Stimulated activated CD8-positive, alpha-beta memory T cell treated with anti-CD3 and anti-CD28 coated beads, Interleukin-7, amount 100 ng/mL, for 4 hours (primary cell): ENCODE measurements around the gene CTNND2.

Experiments used
- DNase-seq, 2 donors: peaks; one replicate each; pipeline ENCODE4 v3.0.0-alpha.2; 2020; ENCODE audit warnings: low read depth in 2 of 2

CTNND2 gene

DNA sequence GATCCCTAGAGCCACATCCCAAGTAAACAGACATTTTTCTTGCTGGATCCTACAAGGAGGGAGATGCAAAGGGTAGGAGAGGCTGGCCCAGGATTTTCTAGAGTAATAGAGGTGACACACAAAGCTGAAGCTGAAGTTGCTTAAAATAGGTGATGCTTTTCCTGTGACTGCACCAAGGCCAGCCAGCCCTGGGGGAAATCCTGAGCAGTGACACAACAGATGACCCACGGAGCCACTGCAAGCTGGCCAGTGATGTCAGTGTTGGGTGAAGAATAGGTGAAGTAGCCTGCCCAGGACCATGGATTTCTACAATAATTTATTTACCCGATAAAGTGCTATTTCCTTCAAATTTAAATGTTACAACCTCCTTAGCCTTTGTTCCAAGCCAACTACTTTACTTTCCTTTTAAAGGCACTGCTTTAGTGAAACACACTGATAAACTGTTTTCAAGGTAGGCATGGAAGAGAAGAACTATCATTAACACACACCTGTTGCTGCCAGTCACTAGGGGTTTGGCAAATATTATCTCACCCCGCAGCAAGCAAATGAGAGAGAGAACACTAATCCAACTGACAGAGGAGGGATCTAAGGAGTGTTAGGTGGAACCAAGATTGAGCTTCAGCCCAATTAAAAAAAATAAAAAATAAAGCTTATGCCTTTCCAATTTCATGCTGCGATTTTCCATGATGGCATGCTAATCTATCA lies 123.5 kb downstream of the CTNND2 start:
- no peak for DNase-seq

DNA sequence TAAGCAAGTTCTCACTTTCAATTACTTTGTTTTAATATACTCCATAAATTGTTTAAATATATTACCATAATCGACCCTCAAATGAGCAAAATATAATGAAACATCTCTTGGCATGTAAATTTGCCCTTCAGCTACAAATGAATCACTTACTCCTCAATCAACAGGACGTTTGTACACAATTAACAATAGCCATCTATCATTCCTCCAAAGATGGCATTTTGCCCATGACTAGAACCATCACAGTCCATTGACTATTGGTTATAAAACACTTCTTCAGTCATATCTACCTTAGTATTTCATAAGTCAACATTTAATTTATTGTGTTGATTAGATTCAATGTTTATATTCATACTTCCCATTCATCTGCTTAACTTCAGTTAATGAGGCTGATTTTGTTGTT lies 127.2 kb downstream of the CTNND2 start:
- DNase-seq = no peak

DNA sequence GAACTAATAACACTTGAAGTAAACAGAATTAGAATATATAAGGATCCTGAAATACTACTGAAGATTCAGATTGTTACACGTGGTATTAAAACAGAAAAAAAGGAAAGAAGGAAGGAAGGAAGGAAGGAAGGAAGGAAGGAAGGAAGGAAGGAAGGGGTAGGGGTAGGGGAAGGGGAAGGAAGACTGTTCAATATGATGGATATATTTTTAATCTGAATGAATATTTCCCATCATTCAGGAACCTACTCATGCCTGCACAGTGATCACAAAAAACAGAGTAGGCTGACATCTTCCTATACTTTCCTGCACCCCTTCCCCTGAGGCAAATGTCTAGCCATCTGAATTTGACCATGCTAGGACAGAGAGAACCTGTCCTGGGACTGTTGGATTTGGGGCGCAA lies 133.9 kb downstream of the CTNND2 start:
- DNase-seq = no peak

DNA sequence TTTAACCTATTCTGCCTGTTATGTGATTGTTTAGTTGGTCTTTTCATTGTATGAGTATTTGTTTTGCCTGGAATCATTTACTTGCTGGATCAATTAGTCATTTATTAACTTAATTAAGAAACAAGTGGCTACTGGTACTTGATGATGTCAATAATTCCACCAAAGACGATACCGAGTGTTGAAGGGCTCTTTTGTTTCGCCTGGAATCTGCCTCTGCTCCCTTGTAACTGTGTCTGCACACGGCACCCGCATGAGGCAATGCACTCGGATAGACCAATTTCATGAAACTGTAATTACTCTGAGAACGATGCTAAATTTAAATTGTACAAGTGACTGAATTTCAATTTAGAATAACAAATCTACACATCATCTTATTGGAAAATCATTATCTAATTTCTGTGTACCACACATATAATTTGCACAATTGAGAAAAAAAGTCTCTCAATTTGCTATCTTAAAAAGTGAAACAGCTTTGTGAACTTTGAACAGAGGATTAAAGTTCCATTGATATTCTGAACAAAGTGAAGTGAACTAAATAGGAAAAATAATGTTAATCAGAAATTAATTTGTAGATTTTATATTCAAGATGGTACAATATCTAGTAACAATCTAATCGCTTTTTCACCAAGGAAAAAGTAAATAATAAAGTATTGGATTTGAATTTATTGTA lies 143.2 kb downstream of the CTNND2 start:
- DNase-seq = no peak

DNA sequence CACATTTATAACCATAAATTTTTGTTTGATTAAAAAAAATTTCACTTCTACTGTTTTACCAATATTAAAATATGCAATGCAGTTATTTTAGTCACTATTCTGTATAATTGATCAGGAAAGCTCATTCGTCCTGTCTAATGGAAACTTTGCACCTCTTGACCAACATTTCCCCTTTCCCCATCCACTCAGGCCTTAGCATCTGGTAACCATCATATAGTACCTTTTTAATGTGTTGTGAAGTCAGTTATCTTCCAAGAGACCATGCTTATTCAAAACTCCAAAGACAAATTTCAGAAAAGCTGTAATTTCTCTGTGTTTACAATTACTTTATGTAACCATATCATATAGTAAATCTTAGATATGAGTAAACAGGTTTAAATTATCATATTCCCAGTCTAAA lies 145.9 kb downstream of the CTNND2 start:
- DNase-seq = no peak

DNA sequence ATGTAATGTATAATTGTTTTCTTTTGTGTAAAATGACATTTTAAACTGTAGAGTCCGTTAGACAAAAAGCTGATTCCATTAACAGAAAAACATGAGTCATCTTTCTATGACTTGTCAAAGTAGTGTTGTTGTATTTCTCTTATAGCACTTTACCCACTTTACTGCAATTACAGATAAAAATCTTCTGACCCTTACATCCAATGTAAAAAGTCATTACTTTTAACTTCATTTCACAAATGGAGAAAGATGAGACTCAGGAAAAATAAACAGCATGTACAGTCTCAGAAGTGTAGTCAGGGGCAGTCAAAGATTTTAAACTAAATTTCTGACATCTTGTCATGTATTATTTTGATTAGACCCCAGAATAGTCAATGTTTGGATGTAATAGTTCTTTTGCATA lies 146.6 kb downstream of the CTNND2 start:
- DNase-seq = no peak

DNA sequence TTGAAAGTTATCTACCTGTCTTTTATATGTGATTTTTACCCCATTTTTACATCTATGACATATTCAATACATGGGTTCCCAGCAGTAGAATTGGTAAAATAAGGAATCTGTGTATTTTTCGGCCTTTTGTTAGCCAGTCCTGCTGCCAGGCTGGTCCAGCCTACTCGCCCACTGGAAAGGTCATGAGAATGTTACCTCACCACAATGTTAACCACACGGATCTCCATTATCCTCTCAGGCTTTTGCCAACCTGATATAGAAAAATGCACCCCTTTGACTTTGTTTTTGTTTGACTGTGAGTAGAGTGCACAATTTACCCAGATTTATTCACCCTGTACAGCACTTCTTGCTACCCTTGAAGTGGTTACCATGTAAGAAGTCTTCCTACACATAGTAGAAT lies 167.2 kb downstream of the CTNND2 start:
- DNase-seq = no peak

DNA sequence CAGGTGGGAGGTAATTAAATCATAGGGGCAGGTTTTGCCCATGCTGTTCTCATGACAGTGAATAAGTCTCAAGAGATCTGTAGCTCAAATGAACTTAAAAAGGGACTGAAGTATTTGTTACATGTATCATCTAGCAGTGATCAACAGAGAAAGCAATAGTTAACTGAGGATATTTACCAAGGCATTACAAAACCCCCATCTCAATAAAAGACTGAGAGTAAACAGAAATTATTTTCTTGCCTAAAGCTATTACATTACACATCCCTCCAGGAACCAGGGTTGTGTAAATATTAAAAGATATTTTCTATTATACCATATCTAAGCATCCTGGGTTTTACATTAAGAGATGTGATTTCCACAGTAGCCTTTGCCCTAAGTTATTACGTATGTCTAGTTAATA lies 169.9 kb downstream of the CTNND2 start:
- no peak for DNase-seq

DNA sequence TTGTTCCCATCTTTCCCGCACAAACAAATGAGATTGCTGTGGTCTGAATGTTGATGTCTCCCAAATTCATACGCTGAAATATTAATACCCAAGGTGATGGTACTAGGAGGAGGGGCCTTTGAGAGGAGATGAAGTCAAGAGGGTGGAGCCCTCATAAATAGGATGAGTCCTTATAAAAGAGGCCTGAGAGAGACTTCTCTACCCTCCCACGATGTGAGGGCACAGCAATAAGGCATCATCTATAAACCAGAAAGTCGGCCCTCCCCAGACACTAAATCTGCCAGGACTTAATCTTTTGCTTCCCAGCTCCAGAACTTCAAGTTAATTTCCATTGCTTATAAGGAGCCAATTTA lies 170.4 kb downstream of the CTNND2 start:
- DNase-seq = no peak

DNA sequence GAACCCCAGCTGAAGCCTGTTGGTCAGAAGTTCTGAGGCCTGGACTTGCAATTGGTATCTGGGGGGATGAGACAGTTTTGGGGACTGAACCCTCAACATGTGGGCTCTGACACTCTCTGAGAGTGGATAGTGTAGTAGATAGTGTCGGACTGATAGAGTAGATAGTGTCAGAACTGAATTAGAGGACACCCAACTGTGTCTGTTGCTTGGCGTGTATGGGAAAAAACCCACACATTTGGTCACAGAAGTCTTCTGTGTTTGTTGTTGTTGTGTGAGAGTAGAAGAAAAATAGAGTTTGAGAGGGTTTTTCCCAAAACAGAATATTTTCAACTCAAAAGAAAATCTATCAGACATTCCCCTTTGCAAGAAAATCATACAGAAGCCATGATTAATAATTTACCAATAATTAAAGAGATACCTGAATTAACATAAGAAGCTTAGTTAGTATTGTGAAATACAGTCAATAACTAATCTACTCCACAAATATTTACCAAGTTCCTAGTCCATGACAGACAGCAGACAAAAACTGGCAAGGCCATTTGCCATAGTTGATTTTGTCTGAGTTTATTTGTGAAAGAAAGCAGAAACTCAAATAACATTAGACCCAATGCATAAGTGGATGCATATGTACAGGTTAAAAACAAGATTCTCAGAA lies 170.9 kb downstream of the CTNND2 start:
- no peak for DNase-seq

DNA sequence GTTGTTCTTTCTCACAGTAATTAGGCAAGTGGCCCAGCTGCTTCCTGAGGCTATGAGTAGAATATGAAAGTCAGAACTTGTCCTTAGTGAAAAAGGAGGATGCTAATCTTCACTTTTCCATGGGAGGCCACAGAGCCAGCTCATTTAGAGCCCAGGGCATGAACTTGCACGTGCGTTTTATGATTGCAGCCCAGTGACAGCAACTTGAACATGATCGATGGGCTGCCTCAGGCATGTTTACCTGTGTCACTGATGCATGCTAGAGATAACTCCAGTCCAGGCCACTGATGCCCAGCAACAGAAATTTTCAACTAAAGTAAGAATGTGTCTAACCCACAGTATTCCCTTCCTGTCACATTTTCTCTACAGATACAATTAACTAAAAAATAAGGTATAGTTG lies 179.3 kb downstream of the CTNND2 start:
- no peak for DNase-seq

DNA sequence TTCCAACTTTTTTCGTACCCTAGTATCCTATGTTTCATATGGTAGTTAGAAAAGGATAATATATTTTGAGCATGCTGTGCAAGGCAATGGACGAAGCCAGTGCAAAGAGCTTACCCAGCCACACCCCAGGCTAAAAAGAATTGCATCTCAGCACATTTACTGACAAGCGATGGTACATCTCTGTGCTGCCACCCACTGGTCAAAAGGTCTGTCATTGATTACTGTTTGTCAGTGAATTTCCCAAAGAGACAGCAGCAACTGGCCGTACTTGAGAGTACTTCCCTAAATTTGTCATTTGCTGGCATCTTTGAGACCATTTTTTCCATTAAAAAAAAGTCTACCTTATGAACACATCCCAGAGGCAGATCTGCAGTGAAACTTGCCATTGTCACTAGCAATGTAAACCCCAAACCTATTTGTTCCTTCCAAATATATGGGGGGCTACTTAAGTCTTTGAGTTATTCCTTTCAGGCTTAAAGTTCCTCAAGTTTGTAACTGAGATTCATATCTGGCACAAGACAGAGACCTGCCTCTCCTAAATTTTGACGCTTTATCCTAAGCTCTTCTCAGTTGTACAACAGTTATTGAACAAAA lies 184.3 kb downstream of the CTNND2 start:
- no peak for DNase-seq

DNA sequence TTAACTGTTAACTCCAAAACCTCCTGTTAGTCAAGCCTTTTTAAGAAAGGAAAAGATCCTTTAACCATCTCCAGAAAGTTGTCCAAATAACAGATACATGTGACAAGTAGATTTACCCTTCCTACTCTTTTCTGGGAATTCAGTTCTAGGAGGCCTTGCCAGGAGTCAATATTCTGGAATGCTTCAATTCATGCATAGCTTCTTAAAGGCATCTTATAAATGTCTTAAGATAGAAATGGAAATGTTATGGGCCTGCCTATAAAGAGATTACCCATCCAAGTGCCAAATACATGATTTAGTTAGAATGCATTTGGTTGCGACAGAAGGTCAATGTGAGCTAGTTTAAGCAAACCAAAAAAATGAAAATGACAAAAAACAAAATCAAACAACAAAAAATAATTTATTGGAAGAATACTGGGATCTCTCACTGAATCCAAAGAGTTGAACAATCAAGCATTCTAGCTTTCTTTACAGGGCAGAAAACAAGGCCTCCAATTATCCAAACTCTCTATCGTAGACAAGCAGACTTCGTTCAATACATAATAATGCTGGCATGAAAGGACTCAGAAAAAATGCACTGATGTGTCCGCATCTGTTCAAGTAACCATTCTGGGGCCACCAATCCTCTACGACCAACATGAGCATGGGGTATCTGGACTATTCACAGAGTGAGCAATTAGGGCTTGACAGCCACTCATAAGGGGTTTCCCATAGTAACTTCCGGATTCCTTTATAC lies 188.6 kb downstream of the CTNND2 start:
- DNase-seq = no peak

DNA sequence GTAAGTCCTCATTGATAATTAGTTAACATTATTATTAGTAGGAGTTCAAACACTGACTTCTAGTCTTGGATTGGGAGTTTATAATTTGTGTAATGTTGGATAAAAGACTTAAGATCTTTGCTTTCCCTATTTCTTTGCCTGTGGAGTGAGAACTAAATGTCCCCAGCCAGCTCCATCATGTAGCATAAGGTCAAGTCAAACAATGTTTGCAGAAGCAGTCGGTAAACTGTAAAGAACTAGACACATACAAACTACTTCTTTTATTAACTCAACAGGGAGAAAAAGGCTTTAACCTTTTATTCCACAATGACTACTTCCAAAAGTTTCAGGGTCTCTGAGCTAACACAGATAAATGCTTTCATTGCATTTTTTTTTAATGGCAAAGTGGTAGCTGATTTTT lies 192.3 kb downstream of the CTNND2 start:
- DNase-seq = no peak

DNA sequence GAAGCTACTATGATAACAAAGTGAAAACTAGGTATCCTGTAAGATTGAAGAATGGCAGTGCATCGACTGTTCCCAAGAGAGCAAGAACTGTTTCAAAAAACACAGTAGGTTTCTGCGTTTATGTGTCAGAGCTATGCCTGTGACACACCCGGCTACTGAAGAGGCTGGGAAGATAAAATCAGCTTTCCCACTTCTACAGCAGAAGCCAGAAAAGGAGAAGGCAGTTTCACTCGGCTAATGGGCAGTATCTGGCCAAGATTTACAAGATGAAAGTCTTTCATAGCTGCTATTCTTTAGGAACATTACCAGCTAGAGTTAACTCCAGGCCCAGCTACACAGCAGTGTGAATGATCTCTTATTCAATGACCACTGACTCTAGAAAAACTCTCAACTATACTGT lies 195.2 kb downstream of the CTNND2 start:
- DNase-seq = no peak

DNA sequence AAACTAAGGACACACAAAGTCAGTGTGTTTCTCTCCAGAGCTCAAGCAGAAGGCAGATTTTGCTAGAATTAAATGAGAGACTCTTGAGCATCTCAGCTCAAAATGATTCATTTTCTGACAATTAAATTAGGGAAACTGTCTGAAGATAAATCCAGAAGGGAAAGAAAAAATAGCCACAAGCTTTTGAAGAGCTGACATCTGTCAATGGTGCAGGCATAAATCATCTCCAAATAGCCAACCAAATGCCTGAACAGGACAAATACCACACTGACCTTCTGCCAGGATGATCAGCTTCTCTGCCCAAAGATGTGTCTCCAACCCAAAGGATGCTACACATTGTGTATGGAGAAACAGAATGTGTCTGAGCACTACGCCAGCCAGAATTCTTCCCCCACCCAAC lies 199.3 kb downstream of the CTNND2 start:
- no peak for DNase-seq

DNA sequence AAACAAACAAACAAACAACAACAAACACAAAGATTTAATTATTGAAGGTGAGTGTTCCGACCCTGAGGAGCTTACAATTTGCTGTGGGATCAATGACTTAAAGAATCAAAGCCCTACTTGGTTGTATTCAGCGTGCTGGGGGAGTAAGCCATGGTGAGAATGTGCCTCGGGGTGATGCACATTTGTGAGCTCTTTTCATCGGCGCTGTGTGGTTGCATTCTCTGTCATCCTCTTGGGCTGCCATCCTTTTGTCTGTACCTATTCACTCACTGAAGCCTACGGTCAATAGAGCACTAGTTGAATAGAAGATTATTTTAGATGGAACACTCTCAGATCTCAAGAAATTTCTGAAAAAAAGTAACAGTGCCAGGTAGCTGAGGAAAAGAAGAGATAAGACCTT lies 203.9 kb downstream of the CTNND2 start:
- no peak for DNase-seq

DNA sequence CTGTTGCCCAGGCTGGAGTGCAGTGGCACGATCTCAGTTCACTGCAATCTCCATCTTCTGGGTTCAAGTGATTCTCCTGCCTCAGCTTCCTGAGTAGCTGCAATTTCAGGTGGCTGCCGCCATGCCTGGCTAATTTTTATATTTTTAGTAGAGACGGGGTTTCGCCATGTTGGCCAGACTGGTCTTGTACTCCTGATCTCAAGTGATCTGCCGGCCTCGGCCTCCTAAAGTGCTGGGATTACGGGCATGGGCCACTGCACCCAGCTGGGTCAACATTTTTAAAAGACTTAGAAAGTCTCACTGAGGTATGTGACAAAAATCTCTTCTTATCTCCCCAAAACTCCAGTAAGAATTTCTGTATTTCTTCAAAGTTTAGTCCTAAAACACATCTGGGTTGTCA lies 211.6 kb downstream of the CTNND2 start:
- DNase-seq = no peak

DNA sequence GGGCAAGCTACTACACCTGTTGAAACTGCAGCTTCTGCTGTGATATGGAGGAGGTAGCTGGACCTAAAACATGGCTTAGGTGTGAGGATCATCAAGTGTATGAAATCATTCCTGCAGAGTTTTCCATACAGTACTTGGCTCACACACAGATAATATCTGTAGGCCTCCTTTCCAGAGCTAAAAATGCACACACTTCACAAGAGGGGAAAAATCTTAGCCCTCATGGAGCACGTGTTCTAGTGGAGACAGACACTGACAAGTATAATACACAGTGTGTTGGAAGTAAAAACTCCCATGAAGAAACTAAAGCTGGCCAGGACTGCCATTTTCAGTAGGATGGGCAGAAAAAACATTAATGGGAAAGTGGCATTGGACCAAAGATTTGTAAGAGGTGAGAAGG lies 216.7 kb downstream of the CTNND2 start:
- DNase-seq = no peak

DNA sequence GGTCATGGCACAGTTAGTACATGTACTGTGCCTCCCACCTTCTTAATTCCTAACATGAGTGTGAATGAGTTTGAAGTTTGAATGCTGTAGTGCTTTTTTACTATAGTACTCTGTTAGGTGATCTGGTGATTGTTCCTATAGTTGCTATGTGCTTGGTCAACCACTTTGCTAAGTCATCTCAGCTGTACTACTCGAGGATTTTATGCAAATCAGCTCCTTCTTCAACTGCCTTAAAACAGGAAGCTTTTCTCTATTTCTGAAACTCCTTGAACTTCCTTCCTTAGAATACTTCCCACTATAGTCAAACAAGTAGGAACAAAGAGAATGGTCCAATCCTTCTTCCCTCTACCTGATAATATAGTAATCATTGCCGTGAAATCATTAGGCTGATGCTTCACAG lies 219.6 kb downstream of the CTNND2 start:
- DNase-seq = no peak

DNA sequence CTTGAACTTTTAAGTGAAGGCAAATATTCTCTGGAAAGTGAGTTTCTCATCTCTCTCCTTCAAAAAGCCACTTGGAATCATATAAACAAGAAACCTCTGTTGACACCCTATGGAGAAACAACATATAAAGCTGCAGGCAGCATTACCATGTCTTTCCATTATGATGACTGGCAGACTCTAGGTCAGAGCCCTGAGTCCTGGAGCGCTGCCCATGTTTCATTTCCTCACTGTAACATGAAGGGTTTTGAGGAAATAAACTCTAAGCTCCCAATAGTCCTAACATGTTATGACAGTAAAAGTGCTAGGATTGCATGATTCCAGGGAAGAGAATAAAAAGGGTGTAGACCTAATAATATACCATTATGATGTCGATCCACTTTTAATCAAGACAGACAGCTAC lies 220.6 kb downstream of the CTNND2 start:
- no peak for DNase-seq

DNA sequence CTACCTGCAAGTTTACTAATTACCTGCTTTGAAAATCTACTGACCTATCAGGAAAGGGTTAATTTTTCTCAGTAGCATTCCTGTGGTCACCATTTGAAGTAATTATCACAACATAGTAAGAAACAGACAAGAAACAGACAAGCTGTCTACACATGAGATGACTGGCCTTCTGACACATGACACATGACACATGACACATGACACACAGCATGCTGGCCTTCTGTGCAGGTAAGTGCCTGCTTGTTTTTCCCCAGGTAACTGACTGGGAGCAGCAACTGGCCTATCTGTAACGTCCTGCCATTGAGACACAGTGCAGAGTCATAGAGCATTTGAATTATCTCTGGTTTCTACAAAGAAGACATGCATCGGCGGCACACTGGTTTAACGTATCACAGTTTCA lies 222.4 kb downstream of the CTNND2 start:
- no peak for DNase-seq
